Stimulated activated naive CD8-positive, alpha-beta T cell treated with anti-CD3 and anti-CD28 coated beads, Interleukin-15, Interleukin-2, amounts not matched to agents 100 ng/mL and 50 ng/mL, for 24 hours (primary cell): Measurements from ENCODE around the gene USP7.
A peak's percentile ranks its signal among the peaks of the same experiment; 100 is the strongest.

Experiments
- H3K27ac Mint-ChIP-seq: one replicate; pipeline ENCODE4 v1.8.0; 2021; ENCODE audit warnings: mild to moderate bottlenecking, mixed read lengths
- H3K27me3 Mint-ChIP-seq: one replicate; pipeline ENCODE4 v1.8.0; 2021; ENCODE audit warnings: mixed read lengths
- H3K36me3 Mint-ChIP-seq: one replicate; pipeline ENCODE4 v1.8.0; 2021; ENCODE audit warnings: low read depth, mixed read lengths
- H3K4me1 Mint-ChIP-seq: one replicate; pipeline ENCODE4 v1.8.0; 2021; ENCODE audit warnings: low read depth, mixed read lengths
- H3K4me3 Mint-ChIP-seq: one replicate; pipeline ENCODE4 v1.8.0; 2021; ENCODE audit warnings: mild to moderate bottlenecking, mixed read lengths
- H3K9me3 Mint-ChIP-seq: one replicate; pipeline ENCODE4 v1.8.0; 2021; ENCODE audit warnings: mixed read lengths

The USP7 gene

DNA sequence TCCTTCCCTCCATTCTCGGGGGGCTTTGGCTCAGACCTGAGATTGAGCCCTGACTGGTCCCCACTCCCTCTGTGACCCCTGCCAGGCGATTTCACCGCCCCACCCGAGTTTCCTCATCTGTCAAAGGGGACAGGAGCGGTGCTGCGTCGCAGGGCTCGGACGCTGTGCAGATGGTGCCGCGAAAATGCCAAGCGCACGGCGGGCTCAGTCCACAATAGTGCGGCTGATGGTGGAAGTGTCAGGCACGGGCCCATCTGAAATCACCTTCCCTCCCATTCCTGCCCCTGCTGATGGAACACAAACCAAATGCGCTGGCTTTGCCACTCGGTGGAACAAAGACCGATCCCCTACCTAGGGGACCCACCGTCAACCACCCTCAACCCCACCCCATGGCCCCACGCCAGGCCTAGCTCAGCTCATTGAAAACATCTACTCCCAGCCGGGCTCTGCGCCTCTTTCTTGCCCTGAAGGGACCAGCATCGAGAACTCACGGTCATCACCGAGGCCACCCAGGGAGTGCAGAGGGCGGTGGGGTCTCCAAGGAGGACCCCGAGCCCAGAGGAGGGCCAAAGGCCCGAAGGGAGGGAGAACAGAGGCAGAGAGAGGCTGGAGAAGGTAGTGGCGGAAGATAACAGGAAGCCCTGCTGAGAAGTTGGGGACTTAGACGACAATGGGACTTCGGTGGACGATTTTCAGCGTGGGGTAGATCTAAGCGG lies 96.3 kb downstream of the USP7 start:
- Mint-ChIP-seq H3K4me1 (peaks cover 54% of the 10 kb centered on the region), H3K9me3 (no peaks in the 10 kb centered on the region), H3K4me3 (peak overlapping the region; percentile 99), H3K27ac (peak overlapping the region; percentile 95), H3K27me3 (no peaks in the 10 kb centered on the region), H3K36me3 (peaks cover 7% of the 10 kb centered on the region)

GRCh38 chr16:8866884-8867215 lies 96.9 kb downstream of the USP7 start:
- H3K27ac Mint-ChIP-seq: peak overlapping the region; percentile 95
- peaks cover 9% of the 10 kb centered on the region for H3K36me3 Mint-ChIP-seq
- H3K27me3 Mint-ChIP-seq: no peaks in the 10 kb centered on the region
- peaks cover 54% of the 10 kb centered on the region for H3K4me1 Mint-ChIP-seq
- H3K9me3 Mint-ChIP-seq: no peaks in the 10 kb centered on the region
- peak overlapping the region; percentile 99 for H3K4me3 Mint-ChIP-seq

DNA sequence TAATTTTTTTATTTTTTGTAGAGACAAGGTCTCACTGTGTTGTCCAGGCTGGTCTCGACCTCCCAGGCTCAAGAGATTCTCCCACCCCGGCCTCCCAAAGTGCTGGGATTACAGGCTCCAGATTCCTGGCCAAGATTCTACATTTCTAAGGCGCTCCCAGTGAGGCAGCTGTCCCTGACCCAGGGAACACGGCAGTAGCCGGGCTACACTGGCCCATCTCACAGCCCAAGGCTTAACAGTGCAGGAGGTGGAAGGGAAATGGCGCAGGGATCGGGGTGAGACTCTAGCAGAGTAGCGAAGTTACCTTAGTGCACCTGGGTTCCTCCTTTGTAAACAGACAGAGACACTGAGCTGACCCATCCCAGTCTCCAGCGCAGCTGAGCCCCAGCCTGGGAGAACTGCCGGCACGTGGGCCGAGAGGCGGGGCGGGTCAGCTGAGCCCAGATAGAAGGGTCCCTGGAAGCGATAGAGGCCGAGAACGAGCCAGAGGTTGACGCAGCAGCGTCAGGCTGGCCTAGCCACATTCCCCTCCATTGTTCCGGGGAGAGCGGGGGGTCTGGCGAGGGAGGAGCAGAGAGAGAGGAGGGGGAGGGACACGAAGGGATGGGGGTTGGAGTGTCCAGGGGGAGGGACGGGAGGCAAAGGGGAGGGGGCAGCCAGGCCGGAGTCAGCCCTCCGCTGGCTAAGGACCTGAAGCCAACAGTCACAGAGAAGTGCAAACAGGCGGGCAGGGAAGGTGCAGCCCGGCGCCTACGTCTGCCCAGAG lies 97.4 kb downstream of the USP7 start:
- Mint-ChIP-seq H3K27ac (no peak overlapping the region), H3K4me3 (peak overlapping the region; percentile 39), H3K36me3 (peaks cover 9% of the 10 kb centered on the region), H3K9me3 (no peaks in the 10 kb centered on the region), H3K4me1 (peaks cover 53% of the 10 kb centered on the region), H3K27me3 (no peaks in the 10 kb centered on the region)

- Mint-ChIP-seq H3K9me3 (no peaks in the 10 kb centered on the region), H3K27me3 (no peaks in the 10 kb centered on the region), H3K4me1 (peaks cover 45% of the 10 kb centered on the region), H3K4me3 (no peak overlapping the region), H3K36me3 (peaks cover 9% of the 10 kb centered on the region), H3K27ac (peak overlapping the region; percentile 31)
Observed at GRCh38 chr16:8865145-8865882, 98.4 kb downstream of the USP7 start.

- peaks cover 9% of the 10 kb centered on the region for H3K36me3 Mint-ChIP-seq
- no peak overlapping the region for H3K4me3 Mint-ChIP-seq
- peaks cover 40% of the 10 kb centered on the region for H3K4me1 Mint-ChIP-seq
- H3K9me3 Mint-ChIP-seq: no peaks in the 10 kb centered on the region
- H3K27ac Mint-ChIP-seq: peak overlapping the region; percentile 65
- H3K27me3 Mint-ChIP-seq: no peaks in the 10 kb centered on the region
Observed at GRCh38 chr16:8864480-8865110, 99.1 kb downstream of the USP7 start.

DNA sequence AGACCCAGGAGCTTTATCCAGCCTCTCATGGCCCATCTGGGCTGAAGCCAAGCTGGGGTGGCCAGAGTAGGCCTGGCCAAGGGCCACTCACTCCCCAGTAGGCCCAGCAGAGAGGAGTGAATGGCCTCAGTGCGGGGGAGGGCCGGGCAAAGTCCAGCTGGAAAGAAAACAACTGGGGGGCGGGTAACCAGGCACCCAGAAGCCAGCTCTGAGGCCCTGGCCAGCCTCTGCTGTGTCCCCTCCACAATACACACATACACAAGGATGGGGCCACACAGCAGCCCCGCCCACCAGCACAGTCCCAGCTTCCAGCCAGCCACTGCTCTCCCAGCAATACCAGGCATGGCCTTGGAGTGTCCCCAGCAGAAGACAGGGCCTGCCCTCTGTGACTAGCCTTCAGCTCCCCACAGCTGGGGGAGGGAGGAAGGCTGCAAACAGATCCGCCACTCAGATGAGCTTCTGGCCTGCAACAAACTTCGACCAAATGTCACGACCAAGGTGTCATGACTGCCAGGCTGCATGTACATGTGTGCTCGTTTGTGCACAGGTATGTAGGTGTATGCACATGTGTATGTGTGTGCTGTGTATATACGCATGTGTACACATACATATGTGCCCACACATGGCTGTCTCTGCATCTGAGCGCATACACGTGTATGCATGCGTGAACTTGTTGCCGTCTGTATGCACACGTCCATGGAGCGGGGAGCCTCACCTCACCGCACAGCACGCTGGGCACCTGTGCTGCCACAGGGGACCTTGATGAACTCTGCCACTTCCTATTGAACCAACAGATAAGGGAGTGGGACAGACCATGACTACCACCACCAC lies 99.9 kb downstream of the USP7 start:
- H3K4me1 Mint-ChIP-seq: peaks cover 34% of the 10 kb centered on the region
- peak overlapping the region; percentile 65 for H3K27ac Mint-ChIP-seq
- no peak overlapping the region for H3K4me3 Mint-ChIP-seq

DNA sequence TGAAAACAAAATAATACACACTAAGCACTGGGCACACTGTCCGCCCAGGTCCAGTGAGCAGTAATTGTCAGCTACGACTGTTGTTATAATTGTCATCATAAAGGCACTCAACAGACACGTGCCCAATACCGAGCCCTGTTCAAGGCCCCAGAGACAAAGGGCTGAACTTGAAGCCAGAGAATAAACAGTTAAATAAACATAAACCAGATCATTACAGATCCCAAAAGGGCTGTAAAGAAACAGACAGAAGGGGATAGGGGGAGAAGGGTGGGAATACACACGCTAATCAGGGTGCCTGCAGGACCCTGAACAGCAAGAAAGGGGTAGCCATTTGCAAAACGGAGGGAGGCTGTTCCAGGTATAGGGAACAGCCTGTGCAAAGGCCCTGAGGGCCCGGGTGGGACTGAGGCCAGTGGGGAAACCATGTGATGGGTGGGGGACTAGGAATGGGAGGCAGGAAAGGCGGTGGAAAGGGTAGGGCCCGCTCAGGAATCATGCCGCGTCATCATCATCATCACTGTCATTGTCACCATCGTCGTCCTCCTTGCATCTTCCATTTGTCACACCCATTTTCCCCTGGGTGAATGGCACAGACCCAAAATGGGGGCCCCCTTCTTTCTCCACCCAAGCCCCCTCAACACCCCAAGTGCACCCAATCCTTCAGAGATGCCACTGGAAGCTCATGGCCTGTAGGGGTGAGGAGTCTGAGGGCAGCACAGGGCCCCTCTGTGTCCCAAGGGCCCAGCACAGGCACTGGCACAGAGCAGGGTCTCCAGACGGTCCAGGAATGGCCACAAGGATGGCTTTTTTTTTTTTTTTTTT lies 101.2 kb downstream of the USP7 start:
- peaks cover 15% of the 10 kb centered on the region for H3K36me3 Mint-ChIP-seq
- H3K4me3 Mint-ChIP-seq: no peak overlapping the region
- no peaks in the 10 kb centered on the region for H3K27me3 Mint-ChIP-seq
- H3K27ac Mint-ChIP-seq: peak overlapping the region; percentile 71
- H3K4me1 Mint-ChIP-seq: peaks cover 29% of the 10 kb centered on the region
- H3K9me3 Mint-ChIP-seq: no peaks in the 10 kb centered on the region

More for the DNA sequence above, 99.9 kb downstream of the USP7 start:
- H3K36me3 Mint-ChIP-seq: peaks cover 12% of the 10 kb centered on the region
- no peaks in the 10 kb centered on the region for H3K27me3 Mint-ChIP-seq
- H3K9me3 Mint-ChIP-seq: no peaks in the 10 kb centered on the region

DNA sequence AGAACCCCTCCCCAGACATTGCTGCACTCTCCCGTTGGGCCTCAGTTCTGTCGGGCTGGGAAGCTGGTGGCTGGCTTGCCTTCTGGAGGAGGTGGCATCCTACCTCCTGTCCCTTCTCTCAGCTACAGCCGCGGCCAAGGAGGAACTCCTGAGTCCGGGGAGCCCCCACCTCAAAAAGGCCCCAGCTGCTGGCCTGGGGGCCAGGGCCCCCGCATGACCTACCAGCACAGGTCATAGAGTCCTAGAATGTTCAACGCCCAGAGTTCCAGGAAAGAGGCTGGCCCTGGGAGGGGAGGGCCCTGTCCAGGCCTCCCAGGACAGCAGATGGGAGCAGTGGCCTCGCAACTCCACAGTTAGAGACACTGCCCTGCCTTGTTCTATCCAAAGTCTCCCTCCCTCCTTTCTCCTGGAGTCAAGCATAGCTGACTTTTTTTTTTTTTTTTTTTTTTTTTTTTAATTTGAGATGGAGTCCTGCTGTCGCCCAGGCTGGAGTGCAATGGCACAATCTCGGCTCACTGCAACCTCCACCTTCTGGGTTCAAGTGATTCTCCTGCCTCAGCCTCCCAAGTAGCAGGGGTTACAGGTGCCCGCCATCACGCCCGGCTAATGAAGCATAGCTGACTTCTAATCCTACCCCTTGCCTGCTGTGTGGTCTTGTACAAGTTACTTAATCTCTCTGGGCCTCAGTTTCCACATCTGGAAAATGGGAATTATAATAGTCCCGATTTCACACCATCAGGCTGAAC lies 102.0 kb downstream of the USP7 start:
- Mint-ChIP-seq H3K9me3 (no peaks in the 10 kb centered on the region), H3K27me3 (no peaks in the 10 kb centered on the region), H3K4me1 (peaks cover 24% of the 10 kb centered on the region), H3K4me3 (no peak overlapping the region), H3K27ac (peak overlapping the region; percentile 71), H3K36me3 (peaks cover 14% of the 10 kb centered on the region)

DNA sequence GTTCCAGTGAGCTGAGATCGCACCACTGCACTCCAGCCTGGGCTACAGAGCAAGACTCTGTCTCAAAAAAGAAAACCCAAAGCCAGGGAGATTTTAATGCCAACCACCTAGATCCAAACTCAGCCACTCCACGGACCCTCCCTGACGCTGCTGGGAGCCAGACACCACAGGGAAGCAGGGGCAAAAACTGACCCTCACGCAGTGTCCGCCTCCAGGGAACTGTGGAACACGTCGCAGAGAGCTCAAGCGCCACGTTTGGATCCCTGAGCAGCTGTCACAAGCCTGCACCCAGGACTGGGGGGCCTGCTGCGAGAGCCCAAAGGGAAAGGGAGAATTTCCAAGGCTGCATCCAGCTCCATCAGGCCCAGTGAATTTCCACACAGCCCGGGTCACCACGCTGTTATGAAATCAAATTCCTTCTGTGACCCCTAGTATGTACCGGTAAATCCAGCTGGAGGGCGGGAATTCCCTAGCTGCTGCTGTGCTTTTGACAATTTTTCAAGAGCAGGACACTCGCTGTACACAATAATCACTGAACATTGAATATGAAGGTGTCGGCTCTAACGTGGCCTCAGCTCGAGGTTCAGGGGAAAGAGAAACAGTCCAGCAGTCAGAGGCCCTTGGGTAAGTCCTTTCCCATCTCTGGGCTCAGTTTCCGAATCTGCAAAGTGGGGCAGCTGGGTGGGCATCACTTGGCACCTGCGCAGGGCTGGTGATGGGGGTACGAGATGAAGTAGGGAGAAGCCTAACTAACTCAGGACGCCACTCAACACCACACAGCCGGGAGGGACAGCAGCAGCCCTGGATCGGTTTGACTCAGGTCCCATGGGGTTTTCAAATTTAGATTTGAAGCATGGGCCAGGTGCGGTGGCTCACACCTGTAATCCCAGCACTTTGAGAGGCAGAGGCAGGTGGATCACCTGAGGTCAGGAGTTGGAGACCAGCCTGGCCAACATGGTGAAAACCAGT lies 103.5 kb downstream of the USP7 start:
- Mint-ChIP-seq H3K27me3 (no peaks in the 10 kb centered on the region), H3K36me3 (peaks cover 25% of the 10 kb centered on the region), H3K4me3 (no peak overlapping the region), H3K27ac (peak overlapping the region; percentile 72), H3K4me1 (peaks cover 18% of the 10 kb centered on the region), H3K9me3 (no peaks in the 10 kb centered on the region)

DNA sequence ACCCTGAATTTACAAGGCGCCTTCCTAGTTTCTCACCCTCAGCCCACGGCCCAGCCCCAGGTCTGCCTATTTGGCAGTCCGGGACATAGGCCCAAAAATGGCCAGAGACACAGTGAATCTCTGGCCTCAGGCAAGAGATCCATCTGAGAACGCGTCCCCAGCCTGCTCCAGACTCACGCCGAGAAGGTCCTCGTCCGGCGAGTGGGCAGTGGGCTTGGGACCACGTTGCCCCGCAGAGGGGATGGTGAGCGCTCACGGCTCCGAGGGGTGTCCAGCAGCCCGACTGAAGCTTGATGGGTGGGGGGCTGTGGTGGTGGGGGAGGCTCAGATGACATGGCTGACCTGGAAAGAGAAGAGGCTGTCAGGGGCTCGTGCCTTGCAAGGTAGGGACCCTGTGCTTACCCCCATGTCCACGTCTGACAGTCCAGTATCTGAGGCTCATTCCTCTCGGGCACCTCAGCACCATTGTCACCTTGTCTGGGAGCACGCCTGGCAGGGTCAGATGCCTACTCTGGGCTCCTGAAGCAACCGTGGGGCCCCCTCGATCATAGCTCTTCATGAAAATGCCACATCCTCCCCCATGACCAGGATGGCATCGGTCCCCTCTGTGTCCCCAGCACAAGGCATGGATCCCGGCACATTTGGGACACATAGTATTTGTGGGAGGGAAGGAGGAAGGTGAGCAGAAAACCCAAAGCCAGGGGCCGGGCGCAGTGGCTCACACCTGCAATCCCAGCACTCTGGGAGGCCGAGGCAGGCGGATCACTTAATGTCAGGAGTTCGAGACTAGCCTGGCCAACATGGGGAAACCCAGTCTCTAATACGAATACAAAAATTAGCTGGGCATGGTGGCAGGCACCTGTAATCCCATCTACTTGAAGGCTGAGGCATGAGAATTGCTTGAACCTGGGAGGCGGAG lies 104.5 kb downstream of the USP7 start:
- H3K4me1 Mint-ChIP-seq: peaks cover 14% of the 10 kb centered on the region
- no peaks in the 10 kb centered on the region for H3K9me3 Mint-ChIP-seq
- H3K36me3 Mint-ChIP-seq: peaks cover 30% of the 10 kb centered on the region
- no peaks in the 10 kb centered on the region for H3K27me3 Mint-ChIP-seq
- no peak overlapping the region for H3K4me3 Mint-ChIP-seq
- peak overlapping the region; percentile 59 for H3K27ac Mint-ChIP-seq

GRCh38 chr16:8855972-8856371 lies 107.7 kb downstream of the USP7 start:
- H3K27me3 Mint-ChIP-seq: no peaks in the 10 kb centered on the region
- H3K4me3 Mint-ChIP-seq: no peak overlapping the region
- no peak overlapping the region for H3K27ac Mint-ChIP-seq
- no peaks in the 10 kb centered on the region for H3K9me3 Mint-ChIP-seq
- H3K36me3 Mint-ChIP-seq: peaks cover 49% of the 10 kb centered on the region
- peaks cover 9% of the 10 kb centered on the region for H3K4me1 Mint-ChIP-seq
